ENCODE results near the gene IFITM10.
"Not testable (repeated sequence)": the region's sequence is repeated elsewhere in the genome, so short reads cannot be mapped to it uniquely, and the experiment has no call there.

IFITM10 gene

DNA sequence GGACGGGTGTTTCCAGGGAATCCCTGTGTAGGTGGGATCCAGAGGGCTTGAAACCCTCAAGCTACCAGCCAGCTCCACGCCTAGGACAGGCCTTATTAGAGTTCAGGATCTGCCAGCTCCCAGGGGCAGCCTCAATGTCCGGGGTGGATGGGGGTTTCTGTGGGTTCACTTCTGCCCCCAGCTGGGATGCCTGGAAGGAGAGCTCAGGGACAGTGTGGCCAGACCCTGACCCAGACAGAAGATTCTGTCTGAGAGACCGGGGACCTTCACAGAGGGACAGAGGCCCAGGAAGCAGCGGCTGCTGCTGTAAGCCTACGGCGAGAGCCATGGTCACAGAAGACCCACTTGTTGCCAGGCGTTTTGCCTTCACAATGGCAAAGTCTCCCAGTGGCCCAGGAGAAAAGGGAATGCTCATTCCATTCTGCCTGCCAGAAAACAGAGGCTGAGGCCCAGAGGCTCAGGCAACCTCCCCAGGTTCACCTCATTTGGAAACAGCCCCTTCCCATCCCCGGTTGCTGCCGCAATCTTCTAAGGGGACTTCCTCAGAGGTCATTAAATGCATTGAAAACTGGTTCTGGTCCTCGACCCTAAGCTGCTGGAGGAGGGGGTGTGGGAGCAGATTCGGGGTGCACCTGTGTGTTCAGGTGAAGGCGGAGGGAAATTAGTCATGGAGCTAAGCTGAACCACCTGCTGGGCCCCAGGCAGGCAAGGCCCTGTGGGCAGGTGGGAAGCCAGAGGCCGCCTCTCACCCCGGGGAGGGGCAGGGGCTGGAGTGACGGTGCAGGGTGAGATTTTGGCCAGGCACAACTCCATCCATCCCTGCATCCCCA is 58.3 kb downstream of the IFITM10 start:
- TF ChIP-seq CTCF (IDR thresholded peaks at IDR 0.05; ENCODE audit: low read depth, low read length) (no peak), EZH2phosphoT487 (IDR thresholded peaks at IDR 0.05; ENCODE audit: low read depth) (no peak)
- Histone ChIP-seq H3K27ac (ENCODE audit: low read length) (no peak overlapping the region), H3K27me3 (ENCODE audit: low read depth, low read length) (peaks cover 32% of the 10 kb centered on the region), H2AFZ (ENCODE audit: low read depth, low read length) (no peak overlapping the region), H4K20me1 (ENCODE audit: insufficient read depth, low read length) (no peaks in the 10 kb centered on the region), H3K4me2 (ENCODE audit: low read length) (no peak overlapping the region), H3K4me1 (ENCODE audit: low read length) (no peaks in the 10 kb centered on the region), H3K79me2 (ENCODE audit: low read length) (no peaks in the 10 kb centered on the region), H3K9me3 (ENCODE audit: insufficient read depth, low read length) (no peaks in the 10 kb centered on the region), H3K4me3 (ENCODE audit: low read length) (no peak overlapping the region), H3K36me3 (replicated peaks; ENCODE audit: low read depth, low read length) (no peaks in the 10 kb centered on the region), H3K9ac (ENCODE audit: low read length) (no peak overlapping the region)

- Histone ChIP-seq H3K79me2 (ENCODE audit: low read length) (no peaks in the 10 kb centered on the region), H3K27me3 (ENCODE audit: low read depth, low read length) (peaks cover 24% of the 10 kb centered on the region), H3K9ac (ENCODE audit: low read length) (no peak overlapping the region), H3K36me3 (replicated peaks; ENCODE audit: low read depth, low read length) (no peaks in the 10 kb centered on the region), H3K4me3 (ENCODE audit: low read length) (no peak overlapping the region), H3K27ac (ENCODE audit: low read length) (no peak overlapping the region), H3K4me2 (ENCODE audit: low read length) (no peak overlapping the region), H4K20me1 (ENCODE audit: insufficient read depth, low read length) (no peaks in the 10 kb centered on the region), H3K9me3 (ENCODE audit: insufficient read depth, low read length) (no peaks in the 10 kb centered on the region), H2AFZ (ENCODE audit: low read depth, low read length) (no peak overlapping the region), H3K4me1 (ENCODE audit: low read length) (no peaks in the 10 kb centered on the region)
- no peak for TF ChIP-seq EZH2phosphoT487 (IDR thresholded peaks at IDR 0.05; ENCODE audit: low read depth)
- no peak for TF ChIP-seq CTCF (IDR thresholded peaks at IDR 0.05; ENCODE audit: low read depth, low read length)
Measured at GRCh38 chr11:1691026-1691877, 59.1 kb downstream of the IFITM10 start.

- no peak overlapping the region for H3K4me2 ChIP-seq (ENCODE audit: low read length)
- H3K4me3 ChIP-seq (ENCODE audit: low read length) = no peak overlapping the region
- TF ChIP-seq CTCF (IDR thresholded peaks at IDR 0.05; ENCODE audit: low read depth, low read length) = no peak
- no peak for TF ChIP-seq EZH2phosphoT487 (IDR thresholded peaks at IDR 0.05; ENCODE audit: low read depth)
- no peaks in the 10 kb centered on the region for H3K9me3 ChIP-seq (ENCODE audit: insufficient read depth, low read length)
- no peak overlapping the region for H3K27ac ChIP-seq (ENCODE audit: low read length)
- no peaks in the 10 kb centered on the region for H4K20me1 ChIP-seq (ENCODE audit: insufficient read depth, low read length)
- H3K79me2 ChIP-seq (ENCODE audit: low read length) = no peaks in the 10 kb centered on the region
- H3K9ac ChIP-seq (ENCODE audit: low read length) = no peak overlapping the region
- no peaks in the 10 kb centered on the region for H3K36me3 ChIP-seq (replicated peaks; ENCODE audit: low read depth, low read length)
- peaks cover 16% of the 10 kb centered on the region for H3K27me3 ChIP-seq (ENCODE audit: low read depth, low read length)
- no peak overlapping the region for H2AFZ ChIP-seq (ENCODE audit: low read depth, low read length)
- H3K4me1 ChIP-seq (ENCODE audit: low read length) = no peaks in the 10 kb centered on the region
Measured at GRCh38 chr11:1690167-1691025, 60.0 kb downstream of the IFITM10 start.

DNA sequence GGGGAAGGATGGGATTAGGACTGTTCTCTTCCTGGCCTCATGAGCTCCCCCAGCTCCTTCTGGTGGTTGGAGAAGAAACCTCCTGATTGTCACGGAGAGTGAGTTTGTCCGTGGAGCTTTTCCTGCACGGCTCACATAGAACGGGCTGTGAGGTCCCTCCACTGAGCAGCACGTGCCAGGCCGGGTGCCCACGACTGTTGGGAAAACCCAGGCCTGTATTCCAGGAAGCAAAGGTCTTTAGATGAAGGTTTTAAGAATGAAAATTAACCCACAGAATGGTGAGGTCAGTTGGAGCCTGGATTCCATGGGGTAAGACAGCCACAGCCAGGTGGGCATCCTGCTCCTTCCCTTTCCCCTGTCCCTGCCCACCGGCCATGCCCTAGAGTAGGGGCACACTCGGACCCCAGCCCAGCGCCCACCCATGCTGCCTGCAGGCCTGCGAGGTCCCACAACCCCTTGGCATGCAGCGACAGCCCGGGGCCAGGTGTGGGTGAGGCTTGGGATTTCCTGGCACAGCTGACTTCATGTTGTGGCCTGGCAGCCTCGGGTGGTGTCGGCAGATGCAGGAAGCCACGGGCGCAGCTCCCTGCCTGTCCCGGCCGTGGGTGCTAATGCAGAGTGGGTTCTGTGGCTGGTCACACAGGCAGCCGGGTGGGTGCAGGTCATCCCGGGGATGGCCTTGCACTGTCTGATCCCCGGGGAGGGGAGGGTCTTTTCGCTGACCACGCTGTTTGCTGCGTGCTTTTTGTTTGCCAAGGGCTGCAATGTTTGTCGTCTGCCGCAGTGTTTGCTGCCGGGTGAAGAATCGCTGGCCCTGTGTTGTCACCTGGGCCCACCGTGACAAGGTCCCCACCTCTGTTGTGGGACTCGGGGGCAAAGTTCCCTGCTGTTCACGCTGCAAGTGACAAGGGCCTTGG is 60.9 kb downstream of the IFITM10 start:
- not testable (repeated sequence) for H3K79me2 ChIP-seq (ENCODE audit: low read length); H3K4me2 ChIP-seq (ENCODE audit: low read length); H3K9me3 ChIP-seq (ENCODE audit: insufficient read depth, low read length); H3K36me3 ChIP-seq (replicated peaks; ENCODE audit: low read depth, low read length); H3K4me1 ChIP-seq (ENCODE audit: low read length); H3K27ac ChIP-seq (ENCODE audit: low read length); H3K9ac ChIP-seq (ENCODE audit: low read length); H3K4me3 ChIP-seq (ENCODE audit: low read length); H4K20me1 ChIP-seq (ENCODE audit: insufficient read depth, low read length); H2AFZ ChIP-seq (ENCODE audit: low read depth, low read length)
- peaks cover 10% of the 10 kb centered on the region for H3K27me3 ChIP-seq (ENCODE audit: low read depth, low read length)

GRCh38 chr11:1688336-1688947 is 62.0 kb downstream of the IFITM10 start:
- not testable (repeated sequence) for H3K79me2 ChIP-seq (ENCODE audit: low read length); H3K9ac ChIP-seq (ENCODE audit: low read length); H3K36me3 ChIP-seq (replicated peaks; ENCODE audit: low read depth, low read length); H3K4me2 ChIP-seq (ENCODE audit: low read length); H3K4me3 ChIP-seq (ENCODE audit: low read length); H4K20me1 ChIP-seq (ENCODE audit: insufficient read depth, low read length); H3K4me1 ChIP-seq (ENCODE audit: low read length); H3K27ac ChIP-seq (ENCODE audit: low read length); H2AFZ ChIP-seq (ENCODE audit: low read depth, low read length); H3K9me3 ChIP-seq (ENCODE audit: insufficient read depth, low read length)
- H3K27me3 ChIP-seq (ENCODE audit: low read depth, low read length) = peaks cover 10% of the 10 kb centered on the region

Data from OCI-LY3 (cell line).